Kidney (tissue), 14 donors: ENCODE measurements around the gene WDR77. TPM values are rescaled to one million over a fixed set of nuclear protein-coding genes. Genes with fewer than 3 reads are reported as not detected.

ENCODE experiments used
- DNase-seq, 5 donors: peaks; one replicate each; pipeline ENCODE4 v3.0.0-alpha.2; 2013 to 2020
- FAIRE-seq: peaks from 2 replicates; lab custom pipeline; 2012; peaks lifted over from hg19 to GRCh38; lab: Jason Lieb, UNC
- H3K27ac ChIP-seq, 2 donors: one replicate each; pipeline ENCODE4 v1.7.0; 2013; ENCODE audit warnings: low read depth in 2 of 2, low read length in 2 of 2, inconsistent platforms in 1 of 2
- H3K27me3 ChIP-seq: one replicate; pipeline ENCODE4 v1.7.1; 2013; ENCODE audit warnings: low read length, inconsistent platforms; ENCODE audit not compliant: control insufficient read depth, insufficient read depth
- H3K36me3 ChIP-seq, 3 donors: one replicate each; pipeline versions ENCODE4 v1.7.0 to v1.7.1; 2013; ENCODE audit warnings: low read length in 3 of 3, control low read depth in 1 of 3, inconsistent platforms in 1 of 3; ENCODE audit not compliant: insufficient read depth in 3 of 3, control insufficient read depth in 2 of 3
- H3K4me1 ChIP-seq, 3 donors: one replicate each; pipeline versions ENCODE4 v1.7.0 to v1.7.1; 2013; ENCODE audit warnings: low read length in 3 of 3, inconsistent platforms in 1 of 3, low read depth in 1 of 3; ENCODE audit not compliant: control insufficient read depth in 2 of 3, insufficient read depth in 2 of 3
- H3K4me3 ChIP-seq, 3 donors: one replicate each; pipeline versions ENCODE4 v1.7.0 to v1.8.1; 2013; ENCODE audit warnings: low read length in 3 of 3, control low read depth in 1 of 3, inconsistent platforms in 1 of 3
- H3K9ac ChIP-seq, 3 donors: one replicate each; pipeline versions ENCODE4 v1.7.0 to v1.7.1; 2013; ENCODE audit warnings: low read length in 3 of 3, control low read depth in 1 of 3, inconsistent platforms in 1 of 3
- H3K9me3 ChIP-seq, 3 donors: one replicate each; pipeline versions ENCODE4 v1.7.0 to v1.7.1; 2013; ENCODE audit warnings: low read length in 3 of 3, control low read depth in 1 of 3, inconsistent platforms in 1 of 3; ENCODE audit not compliant: control insufficient read depth in 2 of 3, insufficient read depth in 1 of 3
- CTCF ChIP-seq: IDR thresholded peaks from 3 replicates; pipeline ENCODE4 v1.5.1; 2012; ENCODE audit warnings: mild to moderate bottlenecking, moderate library complexity, borderline replicate concordance; ENCODE audit not compliant: insufficient read depth; ENCODE audit errors: extremely low read depth
- intact Hi-C: fragments of 100-400 bp; cut with DNase I; formaldehyde crosslinking; loops from one replicate; pipeline ENCODE4 v1.11.1; 2022
- polyA plus RNA-seq: library from polyadenylated mRNA; stranded (reverse); fragments of 350-450 nt; fragmentation: Illumina TruSeq; extraction: RNeasy Lipid Tissue Mini Kit (QIAGEN cat#74804); gene quantifications from one replicate; pipeline ENCODE4 v1.2.3, GENCODE V29; 2014; ENCODE audit warnings: low read depth, low replicate concordance; ENCODE audit not compliant: insufficient read depth
- total RNA-seq: library from RNA; stranded (reverse); fragmentation: NEBNext Ultra II Directional; extraction: Animal tissue kit (Norgen Biotek cat#: 25700); gene quantifications from one replicate; pipeline ENCODE4 v1.2.1, GENCODE V29; 2021
- donor health status: control.
- donor health status: control.
- donor health status: control.
- donor health status: control.
- donor health status: control.
- donor health status: DM: yes; HTN: yes; CAD: no.
- donor health status: Normal renal cell carcinoma (clear cell type).

WDR77 gene
- total and polyA plus RNA-seq, 2 donors from 2014 or later: 26.5 to 28.2 TPM

GRCh38 chr1:111414756-111415155 is 34.3 kb downstream of the WDR77 start:
- TF ChIP-seq CTCF: no peak
- intact Hi-C loops: no loop called here
- H3K36me3 ChIP-seq: no peaks in the 10 kb centered on the region
- H3K27ac ChIP-seq: no peak overlapping the region
- no peak overlapping the region for H3K4me3 ChIP-seq
- DNase-seq (no peak), FAIRE-seq (no peak)
- H3K4me1 ChIP-seq: no peaks in the 10 kb centered on the region
- H3K9ac ChIP-seq: no peak overlapping the region
- no peaks in the 10 kb centered on the region for H3K9me3 ChIP-seq
- no peaks in the 10 kb centered on the region for H3K27me3 ChIP-seq

- Histone ChIP-seq H3K4me3 (no peak overlapping the region), H3K9me3 (no peaks in the 10 kb centered on the region), H3K9ac (no peak overlapping the region), H3K36me3 (no peaks in the 10 kb centered on the region), H3K27me3 (no peaks in the 10 kb centered on the region), H3K4me1 (no peaks in the 10 kb centered on the region), H3K27ac (no peak overlapping the region)
- intact Hi-C loops: no loop called here
- FAIRE-seq (no peak), DNase-seq (no peak)
- no peak for TF ChIP-seq CTCF
Measured at GRCh38 chr1:111412839-111413238, 36.2 kb downstream of the WDR77 start.

- Histone ChIP-seq H3K4me3 (no peak overlapping the region), H3K27me3 (no peaks in the 10 kb centered on the region), H3K27ac (no peak overlapping the region), H3K9ac (no peak overlapping the region), H3K9me3 (no peaks in the 10 kb centered on the region), H3K36me3 (no peaks in the 10 kb centered on the region), H3K4me1 (no peaks in the 10 kb centered on the region)
- intact Hi-C loops: loop anchor here (10.0 kb wide), 1 partner anchor 182 kb away; the partner anchor contains the start of gene CHI3L2
- DNase-seq (no peak), FAIRE-seq (no peak)
- TF ChIP-seq CTCF: no peak
Measured at GRCh38 chr1:111407301-111407700, 41.8 kb downstream of the WDR77 start.

- Histone ChIP-seq H3K27ac (no peak overlapping the region), H3K27me3 (no peaks in the 10 kb centered on the region), H3K4me1 (no peaks in the 10 kb centered on the region), H3K9me3 (no peaks in the 10 kb centered on the region), H3K9ac (no peak overlapping the region), H3K4me3 (no peak overlapping the region), H3K36me3 (no peaks in the 10 kb centered on the region)
- DNase-seq (peak in 1 of 5 donors; percentile 21), FAIRE-seq (no peak)
- intact Hi-C loops: loop anchor here (10.0 kb wide), 1 partner anchor 182 kb away; the partner anchor contains the start of gene CHI3L2
- TF ChIP-seq CTCF: no peak
Measured at GRCh38 chr1:111406321-111406768, 42.7 kb downstream of the WDR77 start.
